GM13977 (cell line): ENCODE data around the gene MS4A8.
"Not testable (repeated sequence)": the region's sequence is repeated elsewhere in the genome, so short reads cannot be mapped to it uniquely, and the experiment has no call there.

Experiments
- DNase-seq: peaks from one replicate; pipeline ENCODE4 v3.0.0; 2012; ENCODE audit warnings: low spot score
- CTCF ChIP-seq: IDR thresholded peaks from 2 replicates; pipeline ENCODE4 v1.5.1; 2012; ENCODE audit warnings: mild to moderate bottlenecking, control low read depth; ENCODE audit not compliant: insufficient read depth; ENCODE audit errors: extremely low read depth, missing control alignments
- in situ Hi-C: fragments of 300-500 bp; cut with MboI; formaldehyde crosslinking; loops from one replicate; pipeline ENCODE4 v1.12.0; 2022; ENCODE audit warnings: low sequenced_read_pairs, low pct_unique_long_range_greater_than_20kb, mixed read lengths, inconsistent platforms; ENCODE audit not compliant: unreplicated experiment

Gene MS4A8

DNA sequence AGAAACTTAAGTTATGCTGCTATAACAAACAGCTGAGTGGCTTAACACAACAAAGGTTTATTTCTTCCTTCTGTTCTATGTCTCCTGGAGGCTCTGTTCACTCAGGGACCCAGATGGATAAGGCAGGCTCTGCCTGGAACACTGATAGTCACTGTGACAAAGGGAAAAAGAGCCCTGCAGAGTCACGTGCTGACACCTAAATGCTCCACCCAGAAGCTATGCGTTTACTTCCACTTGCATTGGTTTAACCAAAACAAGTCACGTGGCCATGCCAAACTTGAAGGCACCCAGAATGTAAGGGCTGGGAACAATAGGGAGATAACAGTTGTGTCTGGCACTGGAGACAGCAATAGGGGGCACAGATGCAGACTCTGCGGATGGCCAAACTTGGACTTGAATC lies 53.9 kb downstream of the MS4A8 start:
- in situ Hi-C loops: loop anchor here (25.0 kb wide), 1 partner anchor 391 kb away; no protein-coding TSS in a partner anchor
- no peak for TF ChIP-seq CTCF
- DNase-seq: no peak

- DNase-seq: no peak
- no peak for TF ChIP-seq CTCF
- in situ Hi-C loops: loop anchor here (25.0 kb wide), 1 partner anchor 393 kb away; no protein-coding TSS in a partner anchor
Measured at GRCh38 chr11:60754887-60755286, 55.5 kb downstream of the MS4A8 start.

GRCh38 chr11:60756307-60757032 lies 57.1 kb downstream of the MS4A8 start, which contains the start of gene MS4A15:
TSS of gene MS4A15 (plus strand) at chr11:60756867. CDS start at chr11:60763734, 6,867 bp downstream.
- peak; percentile 48 for DNase-seq
- TF ChIP-seq CTCF: peak; percentile 46
- in situ Hi-C loops: loop anchor here (25.0 kb wide), 1 partner anchor 394 kb away; no protein-coding TSS in a partner anchor

- in situ Hi-C loops: loop anchor here (25.0 kb wide), 1 partner anchor 395 kb away; no protein-coding TSS in a partner anchor
- TF ChIP-seq CTCF: no peak
- DNase-seq: no peak
Measured at GRCh38 chr11:60757231-60757800, 57.9 kb downstream of the MS4A8 start.

DNA sequence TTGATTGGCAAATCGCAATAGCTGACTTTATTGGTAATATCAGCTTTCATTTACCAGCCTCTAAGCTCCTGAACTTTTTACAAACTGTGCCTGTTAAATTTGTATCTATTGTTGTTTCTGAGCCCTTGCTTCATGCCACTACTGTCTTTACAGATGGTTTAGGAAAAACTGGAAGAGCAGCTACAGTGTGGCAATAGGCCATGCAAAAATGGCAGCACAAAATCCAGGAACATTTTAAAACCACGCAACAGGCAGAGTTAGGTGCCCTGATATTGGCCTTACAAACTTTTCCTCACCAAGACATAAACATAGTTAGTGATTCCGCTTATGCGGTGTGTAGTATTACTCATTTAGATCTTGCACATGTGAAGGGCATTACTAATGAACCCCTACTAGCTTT lies 59.3 kb downstream of the MS4A8 start:
- in situ Hi-C loops: loop anchor here (25.0 kb wide), 1 partner anchor 396 kb away; no protein-coding TSS in a partner anchor
- DNase-seq: not testable (repeated sequence)

GRCh38 chr11:60759438-60760225 lies 60.2 kb downstream of the MS4A8 start:
- in situ Hi-C loops: loop anchor here (25.0 kb wide), 1 partner anchor 397 kb away; no protein-coding TSS in a partner anchor
- not testable (repeated sequence) for DNase-seq

DNA sequence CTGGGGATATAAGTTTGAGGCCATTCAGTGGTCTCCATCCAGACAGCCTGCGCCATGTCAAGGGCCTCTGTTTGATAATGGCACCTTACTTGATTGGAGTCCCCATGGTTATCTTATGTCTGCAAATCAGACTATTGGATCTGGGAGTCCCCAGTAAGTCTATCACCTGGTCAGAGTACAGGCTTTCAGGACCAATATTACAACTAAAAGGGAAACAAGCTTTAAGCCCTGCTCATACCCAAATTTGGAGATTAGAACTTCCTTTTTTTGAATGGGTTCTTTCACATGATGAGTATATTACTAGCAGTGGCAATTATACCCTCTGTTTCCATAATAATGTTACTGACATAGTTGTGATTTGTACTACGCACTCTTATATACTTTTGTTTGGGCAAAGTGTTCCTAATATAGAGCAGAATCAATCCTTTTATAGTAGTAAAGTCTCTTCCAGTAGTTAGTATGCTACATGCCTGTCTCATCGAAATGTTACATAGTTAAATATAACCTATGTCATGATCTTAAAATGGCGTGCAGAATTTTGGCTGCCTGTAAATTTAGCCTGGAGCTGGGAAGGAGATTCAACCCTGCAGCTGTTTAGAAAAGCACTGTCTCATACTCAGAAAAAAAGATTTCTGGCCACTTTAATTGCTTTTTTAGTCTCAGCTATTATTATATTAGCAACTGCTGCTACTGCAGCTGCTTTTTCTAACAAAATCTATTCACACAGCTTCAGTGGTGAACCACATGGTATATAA lies 62.2 kb downstream of the MS4A8 start:
- in situ Hi-C loops: loop anchor here (25.0 kb wide), 1 partner anchor 399 kb away; no protein-coding TSS in a partner anchor
- no peak for DNase-seq
- no peak for TF ChIP-seq CTCF
